Parathyroid adenoma (tissue), 2 donors: ENCODE results near the gene TLE6.
"Not testable (repeated sequence)": the region's sequence is repeated elsewhere in the genome, so short reads cannot be mapped to it uniquely, and the experiment has no call there.

ENCODE experiments used
- H2AFZ ChIP-seq: fragments of 300-600 bp; sonication (generic); one replicate; pipeline ENCODE4 v1.7.0; 2017; ENCODE audit warnings: antibody characterized with exemption, mild to moderate bottlenecking
- H3K27ac ChIP-seq: fragments of 300-600 bp; sonication (generic); one replicate; pipeline ENCODE4 v1.7.0; 2017
- H3K27me3 ChIP-seq: fragments of 300-600 bp; sonication (generic); one replicate; pipeline ENCODE4 v1.7.0; 2017; ENCODE audit warnings: low read length; ENCODE audit not compliant: control insufficient read depth, insufficient read depth
- H3K36me3 ChIP-seq: fragments of 300-600 bp; sonication (generic); one replicate; pipeline ENCODE4 v1.7.0; 2017; ENCODE audit warnings: low read length; ENCODE audit not compliant: control insufficient read depth, insufficient read depth
- H3K4me1 ChIP-seq: fragments of 300-600 bp; sonication (generic); one replicate; pipeline ENCODE4 v1.7.0; 2017; ENCODE audit warnings: control low read depth
- H3K4me2 ChIP-seq: fragments of 300-600 bp; sonication (generic); one replicate; pipeline ENCODE4 v1.7.0; 2017; ENCODE audit warnings: low read length
- H3K4me3 ChIP-seq: fragments of 300-600 bp; sonication (generic); one replicate; pipeline ENCODE4 v1.7.0; 2017; ENCODE audit warnings: low read depth, low read length
- H3K79me2 ChIP-seq: fragments of 300-600 bp; sonication (generic); one replicate; pipeline ENCODE4 v1.7.0; 2017; ENCODE audit warnings: control low read depth
- H3K9ac ChIP-seq: fragments of 300-600 bp; sonication (generic); one replicate; pipeline ENCODE4 v1.7.0; 2017; ENCODE audit warnings: mild to moderate bottlenecking
- H3K9me3 ChIP-seq: fragments of 300-600 bp; sonication (generic); one replicate; pipeline ENCODE4 v1.7.0; 2017; ENCODE audit warnings: low read length; ENCODE audit not compliant: control insufficient read depth
- CTCF ChIP-seq: fragments of 300-600 bp; sonication (generic); IDR thresholded peaks from one replicate; pipeline ENCODE4 v1.7.0; 2017; ENCODE audit warnings: antibody characterized with exemption, mild to moderate bottlenecking
- donor health status: primary hyperparathyroidism.

Gene TLE6

GRCh38 chr19:2952953-2953481, 24.3 kb upstream of the TLE6 start:
- no peaks in the 10 kb centered on the region for H3K79me2 ChIP-seq
- H3K9ac ChIP-seq = no peak overlapping the region
- no peaks in the 10 kb centered on the region for H3K36me3 ChIP-seq
- no peaks in the 10 kb centered on the region for H3K27me3 ChIP-seq
- peak overlapping the region; percentile 61 for H2AFZ ChIP-seq
- peak overlapping the region; percentile 50 for H3K4me2 ChIP-seq
- no peak overlapping the region for H3K27ac ChIP-seq
- H3K4me1 ChIP-seq = peaks cover 10% of the 10 kb centered on the region
- H3K4me3 ChIP-seq = no peak overlapping the region
- no peak for TF ChIP-seq CTCF
- no peaks in the 10 kb centered on the region for H3K9me3 ChIP-seq

DNA sequence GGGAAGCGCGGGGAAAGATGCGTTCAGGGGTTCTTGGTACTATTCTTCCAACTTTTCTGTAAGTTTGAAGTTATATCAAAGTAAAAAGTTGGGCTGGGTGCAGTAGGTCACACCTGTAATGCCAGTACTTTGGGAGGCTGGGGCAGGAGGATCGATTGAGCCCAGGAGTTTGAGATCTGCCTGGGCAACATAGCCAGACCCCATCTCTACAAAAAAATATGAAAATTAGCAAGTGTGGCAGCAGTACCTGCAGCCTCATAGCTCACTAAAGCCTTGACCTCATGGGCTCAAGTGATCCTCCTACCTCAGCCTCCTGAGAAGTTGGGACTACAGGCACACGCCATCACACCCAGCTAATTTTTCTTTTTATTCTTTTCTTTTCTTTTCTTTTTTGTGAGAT, 20.2 kb upstream of the TLE6 start:
- no peaks in the 10 kb centered on the region for H3K79me2 ChIP-seq
- H3K4me2 ChIP-seq = no peak overlapping the region
- H3K36me3 ChIP-seq = no peaks in the 10 kb centered on the region
- TF ChIP-seq CTCF = no peak
- peaks cover 4% of the 10 kb centered on the region for H3K4me1 ChIP-seq
- H3K9ac ChIP-seq = no peak overlapping the region
- no peaks in the 10 kb centered on the region for H3K9me3 ChIP-seq
- H3K27ac ChIP-seq = no peak overlapping the region
- no peaks in the 10 kb centered on the region for H3K27me3 ChIP-seq
- no peak overlapping the region for H3K4me3 ChIP-seq
- H2AFZ ChIP-seq = no peak overlapping the region

DNA sequence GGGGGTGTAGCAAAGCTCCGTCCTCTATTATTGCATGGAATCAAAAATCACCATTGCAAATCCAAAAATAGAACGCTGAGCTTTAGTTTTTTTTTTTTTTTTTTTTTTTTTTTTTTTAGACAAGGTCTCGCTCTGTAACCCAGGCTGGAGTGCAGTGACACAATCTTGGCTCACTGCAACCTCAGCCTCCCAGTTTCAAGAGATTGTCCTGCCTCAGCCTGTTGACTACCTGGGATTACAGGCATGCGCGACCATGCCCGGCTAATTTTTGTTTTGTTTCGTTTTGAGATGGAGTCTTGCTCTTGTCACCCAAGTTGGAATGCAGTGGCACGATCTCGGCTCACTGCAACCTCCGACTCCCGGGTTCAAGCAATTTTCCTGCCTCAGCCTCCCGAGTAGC, 17.2 kb upstream of the TLE6 start:
- H2AFZ ChIP-seq = no peak overlapping the region
- H3K4me2 ChIP-seq = no peak overlapping the region
- no peaks in the 10 kb centered on the region for H3K36me3 ChIP-seq
- no peak overlapping the region for H3K9ac ChIP-seq
- no peak for TF ChIP-seq CTCF
- no peaks in the 10 kb centered on the region for H3K4me1 ChIP-seq
- no peak overlapping the region for H3K4me3 ChIP-seq
- no peaks in the 10 kb centered on the region for H3K9me3 ChIP-seq
- H3K27me3 ChIP-seq = no peaks in the 10 kb centered on the region
- H3K27ac ChIP-seq = no peak overlapping the region
- no peaks in the 10 kb centered on the region for H3K79me2 ChIP-seq

DNA sequence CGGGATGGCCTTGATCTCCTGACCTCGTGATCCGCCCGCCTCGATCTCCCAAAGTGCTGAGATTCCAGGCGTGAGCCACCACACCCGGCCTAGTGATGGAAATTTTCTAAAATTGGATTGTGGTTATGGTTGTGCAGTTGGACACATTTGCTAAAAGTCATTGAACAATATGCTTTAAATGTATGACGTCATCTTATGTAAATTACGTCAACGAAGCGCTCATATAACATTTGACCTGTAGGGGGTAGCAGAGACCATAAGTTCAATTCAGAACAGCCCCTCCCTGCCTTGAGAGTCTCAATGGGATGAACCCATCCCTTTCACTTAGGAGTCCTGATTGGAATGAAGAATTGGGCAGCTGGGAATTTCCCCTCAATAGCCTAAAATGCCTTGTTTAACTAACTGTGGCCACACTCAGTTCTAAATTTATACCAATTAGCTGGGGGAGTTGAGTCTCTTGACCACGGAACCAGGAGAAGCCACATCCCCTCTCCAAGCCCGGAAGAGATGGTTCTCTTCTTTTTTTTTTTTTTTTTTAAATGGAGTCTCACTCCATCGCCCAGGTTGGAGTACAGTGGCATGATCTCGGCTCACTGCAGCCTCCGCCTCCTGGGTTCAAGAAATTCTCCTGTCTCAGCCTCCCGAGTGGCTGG, 15.2 kb upstream of the TLE6 start:
- no peak overlapping the region for H3K4me3 ChIP-seq
- no peak overlapping the region for H3K9ac ChIP-seq
- H3K79me2 ChIP-seq = no peaks in the 10 kb centered on the region
- H3K27me3 ChIP-seq = no peaks in the 10 kb centered on the region
- H3K4me2 ChIP-seq = no peak overlapping the region
- no peak overlapping the region for H2AFZ ChIP-seq
- H3K27ac ChIP-seq = no peak overlapping the region
- H3K4me1 ChIP-seq = no peaks in the 10 kb centered on the region
- no peaks in the 10 kb centered on the region for H3K36me3 ChIP-seq
- no peaks in the 10 kb centered on the region for H3K9me3 ChIP-seq
- TF ChIP-seq CTCF = peak; percentile 89

GRCh38 chr19:2963122-2963521, 14.2 kb upstream of the TLE6 start:
- H3K27ac ChIP-seq = no peak overlapping the region
- TF ChIP-seq CTCF = no peak
- H3K9me3 ChIP-seq = no peaks in the 10 kb centered on the region

DNA sequence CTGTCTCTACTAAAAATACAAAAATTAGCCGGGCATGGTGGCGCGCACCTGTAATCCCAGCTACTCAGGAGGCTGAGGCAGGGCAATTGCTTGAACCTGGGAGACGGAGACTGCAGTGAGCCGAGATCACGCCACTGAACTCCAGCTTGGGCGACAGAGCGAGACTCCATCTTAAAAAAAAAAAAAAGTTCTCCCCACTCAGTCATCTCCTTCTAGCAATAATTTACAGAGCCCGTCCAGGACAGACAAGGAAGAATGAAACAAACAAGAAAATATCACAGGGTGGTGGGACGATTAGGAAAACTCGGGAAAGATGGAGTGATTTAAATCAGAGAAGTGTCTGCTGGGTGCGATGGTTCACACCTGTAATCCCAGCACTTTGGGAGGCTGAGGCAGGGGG, 13.7 kb upstream of the TLE6 start:
- H3K27me3 ChIP-seq, H3K4me2 ChIP-seq, H3K4me3 ChIP-seq, H3K79me2 ChIP-seq, H3K4me1 ChIP-seq, H3K9ac ChIP-seq, H3K36me3 ChIP-seq, H3K27ac ChIP-seq, H3K9me3 ChIP-seq, H2AFZ ChIP-seq: not testable (repeated sequence)

More at GRCh38 chr19:2963122-2963521, 14.2 kb upstream of the TLE6 start:
- Histone ChIP-seq H3K9ac (no peak overlapping the region), H3K79me2 (no peaks in the 10 kb centered on the region), H3K36me3 (no peaks in the 10 kb centered on the region), H3K4me3 (no peak overlapping the region), H3K4me1 (peaks cover 2% of the 10 kb centered on the region), H3K27me3 (no peaks in the 10 kb centered on the region), H2AFZ (no peak overlapping the region), H3K4me2 (no peak overlapping the region)
